Head of caudate nucleus (tissue), 42 donors: Measurements from ENCODE around the gene CBY3.
A peak's percentile ranks its signal among the peaks of the same experiment; 100 is the strongest.
"Not testable (repeated sequence)": the region's sequence is repeated elsewhere in the genome, so short reads cannot be mapped to it uniquely, and the experiment has no call there.

ENCODE experiments used
- DNase-seq, 42 donors: peaks; one replicate each; pipeline versions ENCODE4 v3.0.0 to v3.0.0-alpha.2; 2020 to 2021; ENCODE audit warnings: mixed read lengths in 7 of 42
- intact Hi-C: fragments of 100-400 bp; cut with DNase I; formaldehyde crosslinking; loops from one replicate; pipeline ENCODE4 v1.15.0; 2022

CBY3 gene

GRCh38 chr5:179679014-179679674 is 1.7 kb downstream of the CBY3 start:
- intact Hi-C loops, result loop anchor here (2.0 kb wide), 1 partner anchor 20 kb away; the partner anchor contains the start of gene CANX

DNA sequence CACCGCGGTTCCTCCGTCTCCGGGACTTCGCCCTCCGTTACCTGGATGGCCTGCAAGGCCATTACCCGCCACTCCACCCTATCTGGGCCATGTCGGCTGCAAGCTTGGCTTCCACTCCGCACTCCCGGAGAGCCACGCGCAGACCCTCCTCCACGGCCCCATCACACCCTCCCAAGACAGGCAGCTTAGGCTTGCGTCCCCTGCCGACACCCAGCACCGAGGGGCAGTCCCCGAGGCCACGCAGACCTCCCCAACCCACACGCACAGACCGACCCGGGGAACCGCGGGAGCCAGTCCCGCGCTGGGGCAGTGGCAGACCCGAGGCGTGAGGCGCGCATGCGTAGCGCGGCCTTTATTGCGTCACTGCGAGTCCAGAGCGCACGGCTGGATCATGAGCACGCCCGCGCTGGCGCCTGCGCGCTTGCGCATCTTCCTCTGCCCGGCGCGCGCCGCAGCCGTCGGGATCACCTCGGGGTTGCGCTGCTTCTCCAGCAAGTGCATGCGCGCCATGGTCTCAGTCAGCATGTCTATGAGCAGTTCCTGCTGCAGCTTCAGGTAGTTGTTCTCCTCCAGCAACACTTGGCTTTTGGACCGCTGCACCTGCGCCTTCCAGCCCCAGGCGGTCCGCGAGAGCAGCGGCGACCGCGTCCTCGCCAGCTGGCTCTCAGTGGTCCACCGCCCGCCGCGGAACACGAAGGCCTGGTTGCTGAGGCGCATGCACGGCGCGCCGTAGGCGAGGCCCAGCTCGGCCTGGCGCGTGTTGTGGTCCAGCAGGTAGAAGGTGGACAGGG is 2.4 kb downstream of the CBY3 start:
- peak; percentile 88 to 98 (median 95) for DNase-seq
- intact Hi-C loops, result loop anchor here (2.0 kb wide), 1 partner anchor 20 kb away; the partner anchor contains the start of gene CANX

More at GRCh38 chr5:179679014-179679674, 1.7 kb downstream of the CBY3 start:
- DNase-seq, result peak; percentile 45 to 84 (median 69)

DNA sequence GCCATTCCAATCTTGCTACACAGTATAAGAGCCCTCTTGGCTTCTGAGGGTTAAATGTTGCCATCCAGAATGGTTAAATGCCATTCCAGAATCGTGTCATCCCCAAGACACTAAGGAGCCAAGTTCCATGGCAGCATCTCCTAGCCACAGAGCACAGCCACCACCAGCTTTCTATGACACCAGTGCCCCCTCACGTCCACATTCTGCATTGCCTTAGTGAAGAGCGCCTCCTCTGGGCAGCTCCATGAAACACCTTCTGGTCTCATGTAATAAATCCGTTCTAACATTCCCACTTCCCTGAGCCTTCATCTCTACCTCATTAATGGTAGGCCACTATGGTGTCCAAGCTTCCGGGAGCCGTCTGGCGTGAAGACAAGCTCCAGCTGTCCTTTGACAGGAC is 12.4 kb downstream of the CBY3 start:
- intact Hi-C loops, result no loop called here
- DNase-seq, result peak in 37 of 42 donors; percentile 10 to 77 (median 35)

DNA sequence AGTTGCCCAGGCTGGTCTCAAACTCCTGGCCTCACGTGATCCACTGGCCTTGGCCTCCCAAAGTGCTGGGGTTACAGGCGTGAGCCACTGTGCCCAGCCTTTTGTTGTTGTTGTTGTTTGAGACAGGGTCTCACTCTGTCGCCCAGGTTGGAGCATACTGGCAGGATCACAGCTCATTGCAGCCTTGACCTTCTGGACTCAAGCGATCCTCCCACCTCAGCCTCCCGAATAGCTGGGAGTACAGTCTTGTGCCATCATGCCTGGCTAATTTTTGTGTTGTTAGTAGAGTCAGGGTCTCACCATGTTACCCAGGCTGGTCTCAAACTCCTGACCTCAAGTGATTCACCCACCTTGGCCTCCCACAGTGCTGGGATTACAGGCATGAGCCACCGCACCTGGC is 19.2 kb downstream of the CBY3 start:
- intact Hi-C loops, DNase-seq: not testable (repeated sequence)

GRCh38 chr5:179658179-179658856 is 22.5 kb downstream of the CBY3 start:
- peak in 22 of 42 donors; percentile 3 to 54 (median 28) for DNase-seq
- intact Hi-C loops, result not testable (repeated sequence)

- peak in 7 of 42 donors; percentile 11 to 58 (median 18) for DNase-seq
- intact Hi-C loops, result not testable (repeated sequence)
Observed at GRCh38 chr5:179657302-179658178, 23.3 kb downstream of the CBY3 start.

- DNase-seq, intact Hi-C loops: not testable (repeated sequence)
Observed at GRCh38 chr5:179653135-179653534, 27.7 kb downstream of the CBY3 start.

GRCh38 chr5:179650245-179650644 is 30.6 kb downstream of the CBY3 start:
- intact Hi-C loops, DNase-seq: not testable (repeated sequence)

DNA sequence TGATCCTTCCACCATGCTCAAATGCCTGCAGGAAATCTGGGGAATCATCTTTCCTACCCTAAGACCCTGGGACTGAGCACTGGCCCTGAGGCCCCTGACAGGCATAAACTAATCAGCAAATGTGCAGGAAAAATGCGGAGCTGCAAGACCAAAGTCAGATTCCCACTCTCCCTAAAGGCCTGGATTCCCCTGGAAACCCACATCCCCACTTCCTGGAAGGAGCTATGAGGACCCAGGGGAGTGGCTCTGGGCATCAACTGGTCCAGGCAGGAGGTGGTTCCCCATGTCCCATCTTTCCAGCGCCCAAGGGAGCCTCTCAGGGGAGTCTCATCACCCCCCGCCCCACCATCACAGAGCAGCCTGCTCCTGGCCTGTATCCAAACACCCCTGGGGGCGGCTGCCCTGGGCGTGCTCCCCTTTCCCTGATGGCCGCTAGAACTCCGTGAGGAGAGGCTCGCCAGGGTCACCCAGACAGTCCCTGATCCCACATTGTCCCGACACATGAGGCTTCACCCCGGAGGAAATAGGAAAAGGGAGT is 31.6 kb downstream of the CBY3 start:
- intact Hi-C loops, DNase-seq: not testable (repeated sequence)

GRCh38 chr5:179648410-179648809 is 32.4 kb downstream of the CBY3 start:
- intact Hi-C loops, result no loop called here
- DNase-seq, result no peak

- intact Hi-C loops, DNase-seq: not testable (repeated sequence)
Observed at GRCh38 chr5:179644766-179645165, 36.1 kb downstream of the CBY3 start.

DNA sequence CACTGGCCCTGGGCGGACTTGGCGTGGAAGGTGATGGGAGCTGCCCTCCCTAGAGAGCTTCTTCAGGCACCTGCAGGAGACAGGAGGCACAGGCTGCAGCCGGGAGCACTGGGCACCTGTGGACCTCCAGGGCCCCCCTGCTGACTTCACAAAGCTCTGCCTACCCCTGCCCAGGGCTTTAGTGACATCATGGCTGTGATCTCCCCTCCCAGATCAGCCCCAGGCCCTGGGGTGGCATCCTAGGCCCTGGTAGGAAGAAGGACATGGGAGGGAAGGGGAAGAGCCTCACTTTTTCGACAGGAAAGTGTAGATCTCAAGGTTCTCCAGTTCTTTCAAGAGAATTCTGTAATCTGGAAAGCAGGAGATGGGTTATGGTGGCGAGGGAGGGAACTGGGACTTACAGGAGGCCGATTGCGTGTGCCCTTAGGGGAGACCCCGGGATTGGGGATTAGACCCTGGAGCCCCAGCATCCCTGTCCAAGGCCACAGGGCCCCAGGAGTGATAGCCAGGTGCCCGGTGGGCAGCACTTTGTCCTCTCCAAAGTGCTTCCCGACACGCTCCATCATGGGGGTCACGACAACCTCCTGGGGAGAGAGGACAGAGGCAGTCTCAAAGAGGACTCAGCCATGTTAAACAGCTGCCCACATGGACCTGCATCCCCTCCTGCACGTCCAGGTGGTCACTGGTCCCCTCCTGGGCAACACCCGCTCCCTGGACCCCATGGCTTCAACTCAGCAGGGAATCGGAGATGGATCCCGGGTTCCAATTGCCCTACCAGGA is 37.5 kb downstream of the CBY3 start:
- DNase-seq, intact Hi-C loops: not testable (repeated sequence)

DNA sequence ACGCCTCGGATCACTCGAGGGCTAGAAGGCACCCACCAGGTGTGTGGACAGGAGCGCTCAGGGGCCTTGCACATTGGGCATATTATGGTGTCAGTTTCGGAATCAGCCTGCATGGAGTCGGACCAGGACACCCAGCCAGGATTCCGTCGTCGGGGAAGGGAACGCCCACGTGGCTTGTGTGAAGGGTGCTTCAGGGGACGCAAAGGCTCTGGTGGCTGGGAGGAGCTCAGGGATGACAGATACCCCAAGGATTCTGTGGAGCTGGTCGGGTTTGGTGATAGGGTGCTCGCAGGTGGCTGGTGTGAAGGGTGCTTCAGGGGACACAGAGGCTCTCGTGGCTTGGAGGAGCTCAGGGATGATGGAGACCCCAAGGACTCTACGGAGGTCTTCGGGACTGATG is 38.2 kb downstream of the CBY3 start:
- DNase-seq, intact Hi-C loops: not testable (repeated sequence)

DNA sequence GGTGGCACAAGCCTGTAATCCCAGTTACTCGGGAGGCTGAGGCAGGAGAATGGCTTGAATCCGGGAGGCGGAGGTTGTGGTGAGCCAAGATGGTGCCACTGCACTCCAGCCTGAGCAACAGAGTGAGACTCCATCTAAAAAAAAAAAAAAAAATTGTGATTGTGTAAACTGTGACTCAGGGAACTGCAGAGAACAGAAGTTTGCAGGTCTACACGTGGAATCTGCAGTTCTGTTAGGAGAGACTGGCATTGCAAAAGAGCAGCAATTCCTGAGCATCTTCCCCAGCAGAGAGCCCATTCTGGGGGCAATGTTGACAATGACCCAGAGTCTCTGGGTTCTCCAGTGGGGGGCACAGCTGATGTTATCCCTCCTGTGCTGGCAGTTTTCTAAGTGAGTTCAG is 39.1 kb downstream of the CBY3 start:
- DNase-seq, intact Hi-C loops: not testable (repeated sequence)

- peak in 2 of 42 donors; percentile 6 to 18 for DNase-seq
- intact Hi-C loops, result not testable (repeated sequence)
Observed at GRCh38 chr5:179639296-179639695, 41.5 kb downstream of the CBY3 start.

DNA sequence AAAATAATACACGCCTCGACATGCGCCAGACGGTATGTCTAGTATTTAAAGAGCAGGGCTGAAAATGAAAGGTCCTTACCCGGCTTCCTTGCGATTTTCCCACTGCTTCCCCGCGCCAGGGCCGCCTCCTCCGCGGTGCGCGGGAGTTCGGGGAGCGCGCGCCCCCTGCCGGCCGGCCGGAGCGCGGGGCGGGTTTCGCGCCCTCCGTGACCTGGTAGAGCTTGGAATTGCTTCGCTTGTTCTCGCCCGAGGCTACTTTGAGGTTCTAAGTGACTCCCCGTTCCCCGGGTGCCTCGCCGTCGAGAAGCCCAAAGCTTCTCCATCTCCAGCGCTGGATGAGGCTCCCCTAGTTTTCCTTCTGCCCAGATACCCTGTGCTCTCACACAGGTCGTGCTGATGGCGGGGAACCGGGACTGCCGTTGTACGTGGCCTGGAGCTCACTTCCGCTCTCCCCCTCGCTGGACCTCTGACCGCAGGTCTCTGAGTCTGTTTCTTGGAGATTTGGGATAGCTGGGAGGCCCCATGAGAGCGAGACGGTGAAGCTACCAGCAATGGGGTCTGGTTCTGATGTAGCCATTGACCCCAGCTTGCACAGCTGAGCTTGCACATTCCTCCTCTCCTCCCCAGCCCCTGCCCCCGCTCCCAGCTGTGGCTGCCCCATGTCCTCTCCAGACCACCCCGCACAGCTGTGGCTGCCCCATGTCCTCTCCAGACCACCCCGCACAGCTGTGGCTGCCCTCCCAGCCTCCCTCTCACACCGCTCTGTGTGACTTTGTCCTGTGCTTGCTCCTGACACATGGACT is 46.3 kb downstream of the CBY3 start:
- intact Hi-C loops, result not testable (repeated sequence)
- DNase-seq, result peak in 3 of 42 donors; percentile 31 to 38 (median 31)
